Measurements from ENCODE around the gene CENPS.

GRCh38 chr1:10398734-10399443 is 31.3 kb upstream of the CENPS start, which contains the start of gene PGD:
- TF ChIP-seq CTCF (IDR thresholded peaks at IDR 0.05; ENCODE audit: insufficient read depth, low read length) (no peak), REST (IDR thresholded peaks at IDR 0.05; ENCODE audit: insufficient replicate concordance, low read depth) (peak; percentile 32), POLR2AphosphoS5 (IDR thresholded peaks at IDR 0.05; ENCODE audit: low read depth) (peak; percentile 84), GABPA (IDR thresholded peaks at IDR 0.05; ENCODE audit: low read depth) (0 out of 2 replicates have a peak, but pooled peaks have one; percentile 12)

All from HL-60 (cell line).